Activated effector memory CD4-positive, alpha-beta T cell treated with anti-CD3 and anti-CD28 coated beads, Interleukin-2, amount 50 U/mL, for 16 hours (primary cell): Measurements from ENCODE around the gene SRC.
"Not testable (repeated sequence)": the region's sequence is repeated elsewhere in the genome, so short reads cannot be mapped to it uniquely, and the experiment has no call there.

Source experiments
- DNase-seq: peaks from one replicate; pipeline ENCODE4 v3.0.0-alpha.2; 2020

The SRC gene

DNA sequence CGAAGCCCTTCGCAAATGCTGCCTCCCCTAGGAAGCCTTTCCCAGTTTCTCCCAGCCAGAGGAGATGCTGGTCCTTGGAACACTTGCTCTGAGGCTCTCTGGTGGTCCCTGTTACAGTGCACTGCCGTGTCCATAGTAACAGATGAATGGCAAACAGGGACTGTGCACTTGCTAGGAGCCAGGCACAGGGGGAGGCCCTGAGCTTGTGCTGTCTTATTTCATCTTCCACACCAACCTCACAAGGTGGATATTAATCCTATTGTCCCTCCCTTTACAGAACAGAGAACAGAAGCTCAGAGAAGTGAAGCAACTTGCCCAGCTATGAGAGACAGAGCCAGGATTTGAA, 19.0 kb downstream of the SRC start:
- DNase-seq: peak; percentile 54

DNA sequence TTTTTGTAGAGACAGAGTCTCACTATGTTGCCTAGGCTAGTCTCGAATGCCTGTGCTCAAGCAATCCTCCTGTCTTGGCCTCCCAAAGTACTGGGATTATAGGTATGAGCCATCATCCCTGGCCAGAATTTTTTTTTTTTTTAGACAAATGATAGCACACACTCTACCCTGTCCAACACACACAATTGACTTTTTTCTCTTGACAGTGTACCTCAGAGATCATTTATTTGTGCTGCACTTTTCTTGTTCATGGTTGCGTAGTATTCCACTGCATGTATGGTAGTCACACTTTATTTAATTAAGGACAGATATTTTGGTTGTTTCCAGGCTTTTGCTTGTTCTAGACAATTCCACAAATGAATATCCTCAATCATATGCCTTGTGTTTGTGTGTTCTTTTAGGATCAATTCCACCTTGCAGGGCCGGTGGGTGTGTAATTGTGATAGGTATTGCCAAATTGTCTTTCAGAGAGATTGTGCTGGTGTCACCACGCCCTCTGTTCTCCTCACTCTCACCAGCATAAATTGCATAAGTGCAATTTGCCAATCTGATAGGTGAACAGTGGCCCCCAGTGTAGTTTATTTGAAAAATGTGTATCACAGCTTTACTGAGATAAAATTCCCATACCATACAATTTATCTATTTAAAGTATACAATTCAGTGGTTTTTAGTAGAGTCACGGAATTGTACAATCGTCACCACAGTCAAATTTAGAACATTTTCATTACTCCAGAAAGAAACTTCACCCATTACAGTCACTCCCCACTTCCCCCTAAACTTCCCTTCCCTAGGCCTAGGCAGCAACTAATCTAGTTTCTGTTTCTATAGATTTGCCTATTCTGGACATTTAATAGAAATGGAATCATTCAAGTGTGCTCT, 20.1 kb downstream of the SRC start:
- no peak for DNase-seq

DNA sequence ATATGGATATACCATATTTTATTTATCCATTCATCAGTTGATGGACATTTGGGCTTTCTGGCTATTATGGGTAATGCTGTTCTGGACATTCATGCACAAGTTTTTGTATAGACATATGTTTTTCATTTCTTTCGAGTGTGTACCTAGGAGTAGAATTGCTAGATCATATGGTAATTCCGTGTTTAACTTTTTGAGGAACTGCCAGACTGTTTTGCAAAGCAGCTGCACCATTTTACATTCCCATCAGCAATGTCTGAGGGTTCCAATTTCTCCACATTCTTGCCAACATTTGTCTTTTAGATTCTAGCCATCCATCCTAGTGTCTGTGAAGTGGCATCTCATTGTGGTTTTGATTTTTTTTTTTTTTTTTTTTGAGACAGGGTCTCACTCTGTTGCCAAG, 20.8 kb downstream of the SRC start:
- DNase-seq: no peak

DNA sequence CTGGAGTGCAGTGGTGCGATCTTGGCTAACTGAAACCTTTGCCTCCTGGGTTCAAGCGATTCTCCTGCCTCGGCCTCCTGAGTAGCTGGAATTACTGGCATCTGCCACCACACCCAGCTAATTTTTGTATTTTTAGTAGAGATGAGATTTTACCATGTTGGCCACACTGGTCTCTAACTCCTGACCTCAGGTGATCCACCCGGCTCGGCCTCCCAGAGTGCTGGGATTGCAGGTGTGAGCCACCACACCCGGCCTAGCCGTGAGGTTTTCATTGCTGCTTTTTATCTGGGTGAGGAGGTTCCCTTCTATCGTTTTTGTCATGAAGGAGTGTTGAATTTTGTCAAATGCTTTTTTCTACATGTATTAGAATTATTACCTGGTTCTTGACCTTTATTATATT, 23.9 kb downstream of the SRC start:
- no peak for DNase-seq

DNA sequence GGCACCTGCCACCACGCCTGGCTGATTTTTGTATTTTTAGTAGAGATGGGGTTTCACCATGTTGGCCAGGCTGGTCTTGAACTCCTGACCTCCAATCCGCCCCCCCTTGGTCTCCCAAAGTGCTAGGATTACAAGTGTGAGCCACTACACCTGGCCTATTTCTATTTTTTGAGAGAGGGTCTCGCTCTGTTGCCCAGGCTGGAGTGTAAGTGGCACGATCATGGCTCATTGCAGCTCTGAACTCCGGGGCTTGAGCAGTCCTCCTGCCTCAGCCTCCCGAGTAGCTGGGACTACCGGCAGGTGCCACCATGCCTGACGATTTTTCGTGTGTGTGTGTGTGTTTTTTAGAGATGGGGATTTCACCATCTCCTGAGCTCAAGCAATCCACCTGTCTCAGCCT, 25.9 kb downstream of the SRC start:
- DNase-seq: not testable (repeated sequence)

DNA sequence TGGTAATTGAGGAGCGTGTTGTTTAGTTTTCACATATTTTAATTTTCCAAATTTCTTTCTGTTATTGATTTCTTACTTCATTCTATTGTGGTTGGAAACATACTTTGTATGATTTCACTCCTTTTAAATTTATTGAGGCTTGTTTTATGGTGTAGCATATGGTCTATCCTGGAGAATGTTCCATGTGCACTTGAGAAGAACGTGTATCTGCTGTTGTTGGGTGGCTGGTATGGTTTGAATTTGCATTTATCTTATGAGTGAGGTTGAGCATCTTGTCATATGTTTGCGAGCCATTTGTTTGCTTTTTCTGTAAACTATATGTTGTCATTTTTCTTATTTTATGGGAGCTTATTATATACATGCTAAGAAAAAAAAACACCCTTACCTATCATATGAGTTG, 26.5 kb downstream of the SRC start:
- DNase-seq: no peak

DNA sequence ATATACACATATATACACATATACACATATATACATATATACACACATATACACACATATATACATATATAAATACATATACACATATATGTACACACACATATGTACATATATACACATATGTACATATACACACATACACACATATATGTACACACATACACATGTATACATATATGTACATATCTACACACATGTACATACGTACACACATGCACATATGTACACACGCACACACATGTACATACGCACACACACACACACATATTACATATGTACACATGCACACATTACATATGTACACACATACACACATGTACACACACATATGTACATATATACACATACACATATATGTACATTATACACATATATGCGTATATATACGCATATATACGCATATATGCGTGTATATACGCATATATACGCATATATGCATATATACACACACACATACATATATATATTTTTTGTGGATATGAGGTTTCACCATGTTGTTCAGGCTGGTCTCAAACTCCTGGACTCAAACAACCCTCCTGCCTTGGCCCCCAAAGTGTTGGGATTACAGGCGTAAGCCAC, 27.2 kb downstream of the SRC start:
- no peak for DNase-seq

DNA sequence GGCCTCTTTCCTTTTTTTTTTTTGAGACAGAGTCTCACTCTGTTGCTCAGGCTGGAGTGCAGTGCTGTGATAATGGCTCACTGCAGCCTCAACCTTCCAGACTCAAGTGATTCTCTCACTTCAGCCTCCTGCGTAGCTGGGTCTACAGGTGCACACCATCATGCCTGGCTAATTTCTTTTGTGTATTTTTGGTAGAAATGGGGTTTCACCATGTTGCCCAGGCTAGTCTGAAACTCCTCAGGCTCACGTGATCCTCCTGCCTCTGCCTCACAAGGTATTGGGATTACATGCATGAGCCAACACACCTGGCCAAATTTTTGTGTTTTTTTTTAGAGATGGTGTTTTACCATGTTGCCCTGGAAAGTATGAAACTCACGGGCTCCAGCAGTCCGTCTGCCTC, 29.3 kb downstream of the SRC start:
- DNase-seq: no peak

DNA sequence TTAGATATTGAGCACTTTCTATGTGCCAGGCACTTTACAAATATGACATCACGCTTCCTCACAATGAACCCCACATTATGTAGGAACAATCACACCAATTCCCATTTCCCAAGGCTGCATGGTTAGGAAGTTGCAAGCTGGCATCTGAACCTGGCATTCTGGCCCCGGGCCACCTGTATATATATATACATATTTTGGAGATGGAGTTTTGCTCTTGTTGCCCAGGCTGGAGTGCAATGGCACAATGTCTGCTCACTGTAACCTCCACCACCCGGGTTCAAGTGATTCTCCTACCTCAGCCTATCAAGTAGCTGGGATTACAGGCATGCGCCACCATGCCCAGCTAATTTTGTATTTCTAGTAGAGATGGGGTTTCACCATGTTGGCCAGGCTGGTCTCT, 30.4 kb downstream of the SRC start:
- peak; percentile 2 for DNase-seq

DNA sequence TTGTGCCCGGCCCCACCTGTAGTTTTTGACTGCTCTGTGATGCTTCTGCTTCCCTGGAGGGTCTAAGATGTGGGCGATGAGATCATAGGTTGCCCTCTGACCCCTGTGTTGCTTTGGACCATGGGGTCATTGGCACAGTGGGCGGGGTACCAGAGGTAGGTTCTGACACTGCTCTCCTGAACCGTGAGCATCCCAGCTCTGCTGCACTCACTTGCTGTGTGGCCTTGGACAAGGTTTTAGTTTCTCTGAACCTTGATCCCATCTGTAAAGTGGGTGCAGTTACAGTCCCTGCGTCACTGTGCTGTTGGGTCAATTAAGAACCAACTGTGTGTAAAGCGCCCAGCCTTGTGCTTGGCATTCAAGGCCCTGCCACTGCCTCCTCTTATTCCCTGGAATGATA, 30.9 kb downstream of the SRC start:
- peak; percentile 48 for DNase-seq

DNA sequence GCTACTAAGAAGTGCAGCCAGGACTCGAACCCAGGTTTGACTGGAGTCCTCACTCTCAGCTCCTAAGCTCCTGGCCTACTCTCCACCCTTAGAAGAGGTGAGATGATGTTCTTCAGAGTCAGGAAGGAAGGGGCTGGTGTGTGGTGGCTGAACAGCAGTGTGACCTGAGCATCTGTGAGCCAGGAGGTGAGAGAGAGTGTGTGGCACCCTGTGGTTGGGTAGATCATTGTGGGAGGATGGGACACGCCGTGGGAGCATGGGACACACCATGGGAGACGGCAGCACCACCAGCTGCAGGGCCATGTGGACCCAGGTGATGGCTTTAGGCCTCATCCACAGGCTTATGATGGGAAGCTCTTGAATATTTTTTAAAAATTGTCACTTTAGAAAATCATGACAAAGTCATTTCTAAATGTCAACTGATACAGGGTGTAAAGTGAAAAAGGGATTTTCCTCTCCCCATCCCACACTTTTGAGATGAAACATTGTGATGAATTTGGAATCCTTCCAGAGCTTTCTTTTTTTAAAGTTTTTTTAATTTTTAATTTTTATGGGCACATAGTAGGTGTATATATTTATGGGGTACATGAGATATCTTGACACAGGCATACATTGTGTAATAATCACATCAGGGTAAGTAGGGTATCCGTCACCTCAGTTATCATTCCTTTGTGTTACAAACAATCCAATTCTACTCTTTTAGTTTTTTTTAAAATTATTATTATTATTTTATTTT, 31.6 kb downstream of the SRC start:
- DNase-seq: peak; percentile 14

DNA sequence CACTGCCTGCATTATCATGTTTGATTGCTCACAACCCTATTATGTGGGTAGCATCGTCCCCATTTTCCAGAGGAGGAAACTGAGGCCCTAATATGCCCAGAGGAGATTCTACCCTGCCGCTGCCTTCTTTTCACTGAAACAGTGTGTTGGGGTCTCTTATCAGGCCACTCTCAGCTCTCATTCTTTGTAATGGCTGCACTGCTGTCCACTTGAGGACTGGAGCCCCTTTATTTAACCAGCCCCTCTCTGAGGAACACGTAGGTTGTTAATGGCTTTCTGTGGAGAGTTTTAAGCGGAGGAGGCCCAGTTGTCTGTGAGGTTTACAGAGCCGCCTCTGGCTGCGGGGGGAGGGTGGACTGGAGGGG, 32.5 kb downstream of the SRC start:
- peak; percentile 25 for DNase-seq

DNA sequence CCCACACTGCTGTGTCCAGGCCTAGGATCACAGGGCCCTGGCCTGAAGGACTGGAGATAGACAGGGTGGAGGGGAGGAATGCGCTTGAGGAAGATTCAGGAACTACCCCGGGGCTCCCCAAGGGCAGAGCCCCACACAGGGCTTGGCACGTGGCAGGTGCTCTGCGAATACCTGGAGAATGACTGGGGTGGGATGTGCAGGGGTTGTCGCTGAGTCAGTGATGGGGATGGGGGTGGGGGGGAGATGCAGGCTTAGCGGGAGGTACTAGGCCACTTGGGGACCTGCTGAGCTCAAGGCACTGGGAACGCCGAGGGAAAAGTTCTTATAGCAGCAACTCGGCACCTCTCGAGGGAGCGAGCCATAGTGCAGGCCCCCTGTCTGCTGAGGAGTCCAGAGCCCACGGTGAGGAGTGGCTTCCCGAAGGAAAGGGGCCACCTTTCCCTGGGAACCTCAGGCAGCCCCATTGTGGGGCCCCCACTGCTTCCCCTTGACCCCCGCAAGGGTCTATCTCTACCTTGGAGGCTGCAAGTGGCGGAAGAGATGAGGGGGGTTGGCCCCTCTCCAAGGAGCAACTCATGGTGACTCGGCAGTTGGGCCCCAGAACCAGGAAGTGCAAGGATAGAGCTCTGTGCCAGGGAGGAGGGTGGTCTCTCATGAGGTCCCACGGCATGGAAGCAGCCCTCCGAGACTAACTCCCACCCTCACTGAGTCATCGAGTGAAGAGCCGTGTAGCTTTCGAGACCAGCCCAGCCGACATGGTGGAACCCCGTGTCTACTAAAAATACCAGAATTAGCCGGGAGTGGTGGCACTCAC, 33.1 kb downstream of the SRC start:
- DNase-seq: peak; percentile 12

DNA sequence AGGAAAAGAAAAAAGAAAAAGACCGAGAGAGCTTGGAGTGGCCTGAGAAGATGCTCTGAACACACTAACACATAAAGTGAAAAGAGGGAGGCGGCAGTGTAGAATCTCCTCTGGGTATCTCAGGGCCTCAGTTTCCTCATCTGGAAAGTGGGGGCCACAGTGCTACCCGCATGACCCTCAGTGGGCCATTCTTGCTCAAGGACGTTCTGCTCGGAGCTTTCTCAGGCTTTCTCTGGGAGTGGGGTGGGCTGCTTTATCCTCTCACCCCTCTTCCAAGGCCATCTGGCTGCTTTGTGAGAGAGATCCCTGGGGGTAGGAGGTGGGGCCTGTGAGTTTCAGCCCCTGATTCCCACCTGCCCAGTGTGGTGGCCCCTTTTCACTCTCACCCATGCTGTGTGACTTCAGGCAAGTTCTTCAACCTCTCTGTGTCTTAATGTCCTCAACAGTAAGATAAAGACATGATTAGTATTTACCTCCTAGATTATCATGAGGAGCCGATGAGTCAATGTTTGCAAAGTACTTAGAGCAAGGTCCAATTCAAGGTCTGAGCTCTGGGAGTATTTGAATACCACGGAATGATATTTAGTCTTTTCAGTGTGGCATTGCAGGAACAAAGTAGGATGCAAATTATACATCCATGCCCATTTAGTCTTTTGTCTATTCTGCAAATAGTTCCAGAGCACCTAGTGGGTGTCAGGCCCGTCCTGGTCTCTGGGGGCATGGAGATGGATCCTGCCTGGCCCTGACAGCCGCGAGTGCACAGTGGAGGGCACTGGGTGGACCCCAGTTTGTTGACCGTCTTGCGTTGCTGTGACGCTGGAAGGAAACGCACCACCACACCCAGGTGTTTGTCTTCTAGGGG, 34.3 kb downstream of the SRC start:
- peak; percentile 38 for DNase-seq

DNA sequence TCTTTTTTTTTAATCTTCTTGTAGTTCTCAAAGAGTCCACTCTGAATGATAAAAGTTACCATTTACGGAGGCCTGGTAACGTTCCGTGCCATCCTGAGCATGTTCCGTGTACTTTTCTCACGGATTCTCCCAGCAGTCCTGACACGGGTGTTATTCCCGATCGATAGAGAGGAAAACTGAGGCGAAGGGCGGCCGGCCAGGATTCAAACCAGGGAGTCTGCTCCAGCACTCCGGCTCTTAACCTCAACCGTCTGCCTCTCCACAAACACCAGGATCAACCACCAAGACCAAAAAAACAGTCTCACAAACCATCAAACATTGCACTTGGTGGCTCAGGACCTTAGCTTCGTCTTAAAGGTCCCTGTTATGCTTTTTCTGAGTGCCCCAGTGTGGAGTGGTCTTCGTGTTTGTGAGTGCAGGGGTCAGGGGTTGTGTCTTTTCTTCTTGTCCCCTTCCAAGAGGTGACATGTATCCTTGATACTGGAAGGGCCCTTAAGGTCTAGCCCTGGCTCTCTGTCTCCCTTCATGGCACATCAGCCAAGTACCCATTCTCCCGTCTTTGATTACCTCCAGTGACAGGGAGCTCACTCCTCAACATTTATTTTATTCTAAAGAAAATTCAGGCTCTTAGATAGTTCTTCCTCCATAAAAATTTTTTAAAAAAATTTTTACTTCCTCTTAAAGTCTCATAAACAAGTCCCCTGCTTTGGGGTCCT, 35.1 kb downstream of the SRC start:
- DNase-seq: peak; percentile 21

DNA sequence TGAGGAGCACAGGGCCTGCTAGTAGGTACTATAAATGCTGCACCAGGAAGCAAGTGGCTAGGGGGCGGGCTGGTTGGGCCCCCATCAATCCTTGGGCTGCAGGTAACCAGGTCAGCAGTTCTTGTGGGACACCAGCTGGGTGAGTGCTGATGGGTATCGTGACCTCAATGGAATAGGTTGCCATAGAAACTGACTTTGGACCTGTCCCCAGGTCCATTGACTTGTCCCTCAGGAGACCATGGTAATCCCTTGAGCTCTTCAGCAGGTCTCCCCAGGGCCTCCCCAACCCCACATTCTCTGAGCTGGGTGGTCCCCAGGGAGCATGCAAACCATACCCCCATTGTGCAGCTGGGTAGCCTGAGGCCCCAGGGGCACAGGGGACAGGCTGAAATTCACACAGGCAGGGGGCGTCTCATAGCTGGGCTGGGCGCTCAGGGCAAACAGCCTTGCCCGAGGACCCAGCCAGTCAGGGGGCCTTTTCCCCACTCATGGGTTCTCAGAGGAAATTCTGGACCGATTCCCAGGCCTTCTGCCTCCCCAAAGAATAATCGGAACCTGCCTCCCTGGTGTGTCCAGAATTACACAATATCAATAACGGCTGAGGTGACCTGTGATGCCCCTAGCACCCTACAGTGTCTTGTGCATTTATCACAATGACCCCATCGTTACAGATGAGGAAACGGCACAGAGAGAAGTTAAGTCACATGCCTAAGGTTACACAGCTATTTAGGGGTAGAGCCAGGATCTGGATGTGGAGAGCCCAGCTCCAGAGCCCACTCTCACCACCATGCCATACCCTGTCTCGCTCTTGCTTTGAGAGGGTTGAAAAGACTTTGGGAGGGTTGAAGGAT, 35.9 kb downstream of the SRC start:
- peak; percentile 56 for DNase-seq

DNA sequence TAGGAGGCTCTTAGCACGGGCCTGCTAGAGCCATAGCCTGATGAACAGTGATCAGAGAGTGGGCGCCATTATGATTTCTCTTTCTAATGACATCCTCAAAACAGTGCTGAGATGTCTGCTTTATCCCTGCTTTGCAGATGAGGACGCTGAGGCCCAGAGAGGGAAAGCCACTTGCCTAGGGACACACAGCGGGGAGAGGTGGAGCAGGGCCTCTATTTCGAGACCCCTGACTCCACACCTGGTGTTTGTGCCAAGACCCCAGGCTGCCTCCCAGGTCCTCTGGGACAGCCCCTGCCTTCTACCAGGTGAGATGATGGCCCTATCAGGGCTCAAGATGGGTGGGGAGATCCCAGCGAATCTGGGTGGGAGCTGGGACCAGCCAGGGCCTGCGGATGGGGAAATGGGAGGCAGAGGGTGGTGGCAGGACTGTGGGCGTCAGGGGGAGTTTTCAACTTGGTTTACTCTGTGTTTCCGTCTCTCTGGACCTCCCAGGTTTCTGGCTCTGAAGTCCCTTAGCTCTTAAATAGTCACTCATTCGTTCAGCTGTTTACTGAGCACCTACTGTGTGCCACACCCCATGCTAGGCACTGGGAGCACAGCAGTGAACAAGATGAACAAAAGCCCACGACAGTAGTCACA, 36.7 kb downstream of the SRC start:
- DNase-seq: peak; percentile 56

DNA sequence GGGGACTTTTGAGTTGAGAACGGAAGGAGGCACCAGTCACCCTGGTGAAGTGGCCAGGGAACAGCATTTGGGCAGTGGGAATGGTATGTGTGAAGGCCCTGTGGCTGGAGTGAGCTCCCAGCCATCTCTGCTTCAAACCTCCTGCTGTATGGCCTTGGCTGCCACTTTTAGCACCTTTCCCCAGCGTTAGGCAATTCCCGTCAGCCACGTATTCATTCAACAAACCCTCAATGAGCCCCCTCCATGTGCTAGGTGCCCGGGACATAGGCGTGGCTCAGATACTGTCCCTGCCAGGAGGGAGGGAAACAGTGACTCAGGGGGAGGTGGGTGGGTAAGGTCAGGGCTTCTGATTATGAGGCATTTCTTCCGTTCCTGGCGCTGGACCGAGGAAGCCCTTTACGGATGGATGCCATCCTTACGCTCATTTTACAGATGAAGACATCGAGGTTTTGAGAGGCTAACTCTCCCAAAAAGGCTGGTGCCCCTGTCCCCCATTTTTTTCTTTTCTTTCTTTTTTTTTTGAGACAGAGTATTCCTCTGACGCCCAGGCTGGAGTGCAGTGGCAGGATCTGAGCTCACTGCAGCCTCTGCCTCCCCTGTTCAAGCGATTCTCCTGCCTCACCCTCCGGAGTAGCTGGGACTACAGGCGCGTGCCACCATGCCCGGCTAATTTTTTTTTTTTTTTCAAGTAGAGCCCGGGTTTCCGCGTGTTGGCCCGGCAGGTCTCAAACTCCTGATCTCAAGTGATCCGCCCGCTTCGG, 37.5 kb downstream of the SRC start:
- DNase-seq: peak; percentile 63

DNA sequence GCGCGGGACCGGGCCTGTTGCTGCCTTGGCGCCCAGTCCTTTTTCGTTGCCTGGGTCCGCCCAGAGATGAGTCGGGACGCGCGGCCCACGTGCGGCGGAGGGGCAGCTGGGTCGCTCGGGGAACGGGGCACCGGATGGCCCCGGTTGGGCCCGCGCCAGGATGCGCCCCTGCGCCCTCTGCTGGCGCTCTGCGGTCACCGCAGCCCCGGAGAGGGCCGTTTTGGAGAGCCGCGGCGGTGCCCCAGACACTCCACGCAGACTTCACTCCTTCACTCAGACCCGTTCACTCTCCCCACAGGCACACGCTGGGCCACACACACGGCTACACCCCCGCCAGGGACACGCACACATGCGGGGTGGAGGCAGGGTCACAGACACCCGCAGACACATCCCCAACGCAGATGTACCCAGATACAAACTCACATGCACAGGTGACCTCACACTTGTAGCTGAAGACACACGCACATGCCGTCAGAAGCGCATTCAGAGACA, 38.8 kb downstream of the SRC start:
- DNase-seq: peak; percentile 92
